Tibial nerve (tissue), 3 donors: ENCODE data around the gene TSPAN3.

Experiments used
- POLR2A ChIP-seq, 2 donors: fragments of 450-650 bp; IDR thresholded peaks; one replicate each; pipeline ENCODE4 v1.6.1; 2017; ENCODE audit warnings: antibody characterized with exemption in 2 of 2, mild to moderate bottlenecking in 2 of 2, moderate library complexity in 2 of 2
- TF ChIP-seq, protein P1 (sequence below), 5 experiments: fragments of 200-600 bp in 3 of 5; fragments of 450-650 bp in 2 of 5; sonication (generic) in 3 of 5; IDR thresholded peaks; one replicate each; pipeline ENCODE4 v1.5.1; 2016 to 2019; ENCODE audit warnings: antibody characterized with exemption in 5 of 5, mild to moderate bottlenecking in 3 of 5, moderate library complexity in 2 of 5

DNA sequence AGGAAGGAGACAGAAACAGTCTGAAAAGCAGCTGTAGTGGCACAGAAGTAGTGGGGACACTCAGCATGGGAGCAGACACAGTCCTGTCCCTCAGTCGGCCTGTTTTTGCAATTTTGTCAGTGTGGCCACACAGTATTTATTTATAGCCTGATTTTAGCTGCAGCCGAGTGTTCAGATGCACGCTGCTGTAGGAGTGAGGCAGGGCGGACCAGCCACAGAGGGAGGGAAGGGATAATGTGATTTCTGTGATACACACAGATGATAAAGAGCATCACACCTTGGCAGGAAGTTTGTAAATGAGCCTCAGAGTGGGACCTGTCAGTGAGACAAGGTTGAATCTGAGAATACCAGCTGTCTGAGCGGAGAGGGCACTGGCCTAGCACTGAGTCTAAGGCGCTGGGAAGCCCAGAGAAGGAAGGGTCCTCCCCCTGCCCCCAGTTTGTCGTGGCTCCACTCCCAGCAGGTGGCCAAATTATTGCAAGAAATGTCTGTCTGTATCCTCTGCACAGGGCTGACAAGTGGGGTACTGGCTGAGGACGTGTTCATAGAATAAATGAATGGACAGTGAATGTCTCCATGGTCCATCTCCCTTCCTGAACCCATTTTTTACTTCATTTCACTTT is 72.1 kb downstream of the TSPAN3 start:
- no peak for TF ChIP-seq POLR2A (IDR thresholded peaks at IDR 0.05)
- TF ChIP-seq, protein P1, sequence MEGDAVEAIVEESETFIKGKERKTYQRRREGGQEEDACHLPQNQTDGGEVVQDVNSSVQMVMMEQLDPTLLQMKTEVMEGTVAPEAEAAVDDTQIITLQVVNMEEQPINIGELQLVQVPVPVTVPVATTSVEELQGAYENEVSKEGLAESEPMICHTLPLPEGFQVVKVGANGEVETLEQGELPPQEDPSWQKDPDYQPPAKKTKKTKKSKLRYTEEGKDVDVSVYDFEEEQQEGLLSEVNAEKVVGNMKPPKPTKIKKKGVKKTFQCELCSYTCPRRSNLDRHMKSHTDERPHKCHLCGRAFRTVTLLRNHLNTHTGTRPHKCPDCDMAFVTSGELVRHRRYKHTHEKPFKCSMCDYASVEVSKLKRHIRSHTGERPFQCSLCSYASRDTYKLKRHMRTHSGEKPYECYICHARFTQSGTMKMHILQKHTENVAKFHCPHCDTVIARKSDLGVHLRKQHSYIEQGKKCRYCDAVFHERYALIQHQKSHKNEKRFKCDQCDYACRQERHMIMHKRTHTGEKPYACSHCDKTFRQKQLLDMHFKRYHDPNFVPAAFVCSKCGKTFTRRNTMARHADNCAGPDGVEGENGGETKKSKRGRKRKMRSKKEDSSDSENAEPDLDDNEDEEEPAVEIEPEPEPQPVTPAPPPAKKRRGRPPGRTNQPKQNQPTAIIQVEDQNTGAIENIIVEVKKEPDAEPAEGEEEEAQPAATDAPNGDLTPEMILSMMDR (IDR thresholded peaks at IDR 0.05): no peak
